GM04503 (cell line): ENCODE data around the gene PPFIBP2.

Source experiments
- DNase-seq: peaks from one replicate; pipeline ENCODE4 v3.0.0-alpha.2; 2012; ENCODE audit warnings: low read depth

PPFIBP2 gene

DNA sequence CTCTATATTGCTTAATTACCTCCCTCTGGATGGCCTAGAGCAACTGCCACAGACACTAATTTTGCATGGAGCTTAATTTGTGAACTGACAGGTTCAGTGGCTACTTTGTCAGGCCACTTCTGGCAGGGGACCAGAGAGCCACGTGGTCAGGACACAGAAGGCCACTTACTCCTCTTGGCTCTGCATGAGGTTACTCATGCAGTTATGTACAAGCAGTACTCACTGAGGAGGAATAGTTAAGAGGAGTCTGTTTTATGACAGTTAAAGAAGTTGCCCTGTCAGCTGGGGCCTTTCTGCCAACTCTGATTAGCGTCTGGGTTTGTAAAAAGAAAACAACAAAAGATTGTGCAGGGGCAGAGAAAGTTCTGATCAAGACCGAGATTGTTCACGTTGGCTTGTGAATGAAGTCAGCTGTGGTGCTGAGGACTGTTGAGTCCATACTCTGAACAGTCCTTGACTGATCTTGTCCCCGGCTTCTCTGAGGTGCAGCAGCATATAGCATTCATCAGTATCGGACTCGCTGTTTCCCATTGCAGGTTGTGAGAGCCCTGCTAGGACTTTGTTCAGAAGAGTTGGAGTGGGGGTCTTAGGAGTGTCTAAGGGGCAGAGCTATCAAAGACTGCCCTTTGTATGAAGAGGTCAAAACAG is 41.4 kb downstream of the PPFIBP2 start:
- no peak for DNase-seq

DNA sequence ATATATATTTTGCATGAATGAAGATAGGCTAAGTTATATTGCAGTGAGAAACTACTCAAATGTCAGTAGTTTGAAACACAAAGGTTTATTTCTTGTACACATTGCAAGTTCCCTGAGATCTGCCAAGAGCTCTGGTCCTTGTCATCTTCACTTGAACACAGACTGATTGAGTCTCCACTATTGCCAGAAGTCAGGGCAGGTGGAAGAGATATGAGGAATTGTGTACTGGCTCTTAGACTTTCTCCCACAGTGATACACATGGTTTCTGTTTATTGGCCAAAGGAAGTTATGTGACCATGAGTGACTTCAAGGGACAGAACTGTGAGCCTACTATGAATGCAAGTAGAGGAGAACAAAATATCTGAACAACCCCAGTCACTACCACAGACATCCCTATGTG is 44.2 kb downstream of the PPFIBP2 start:
- DNase-seq: no peak

DNA sequence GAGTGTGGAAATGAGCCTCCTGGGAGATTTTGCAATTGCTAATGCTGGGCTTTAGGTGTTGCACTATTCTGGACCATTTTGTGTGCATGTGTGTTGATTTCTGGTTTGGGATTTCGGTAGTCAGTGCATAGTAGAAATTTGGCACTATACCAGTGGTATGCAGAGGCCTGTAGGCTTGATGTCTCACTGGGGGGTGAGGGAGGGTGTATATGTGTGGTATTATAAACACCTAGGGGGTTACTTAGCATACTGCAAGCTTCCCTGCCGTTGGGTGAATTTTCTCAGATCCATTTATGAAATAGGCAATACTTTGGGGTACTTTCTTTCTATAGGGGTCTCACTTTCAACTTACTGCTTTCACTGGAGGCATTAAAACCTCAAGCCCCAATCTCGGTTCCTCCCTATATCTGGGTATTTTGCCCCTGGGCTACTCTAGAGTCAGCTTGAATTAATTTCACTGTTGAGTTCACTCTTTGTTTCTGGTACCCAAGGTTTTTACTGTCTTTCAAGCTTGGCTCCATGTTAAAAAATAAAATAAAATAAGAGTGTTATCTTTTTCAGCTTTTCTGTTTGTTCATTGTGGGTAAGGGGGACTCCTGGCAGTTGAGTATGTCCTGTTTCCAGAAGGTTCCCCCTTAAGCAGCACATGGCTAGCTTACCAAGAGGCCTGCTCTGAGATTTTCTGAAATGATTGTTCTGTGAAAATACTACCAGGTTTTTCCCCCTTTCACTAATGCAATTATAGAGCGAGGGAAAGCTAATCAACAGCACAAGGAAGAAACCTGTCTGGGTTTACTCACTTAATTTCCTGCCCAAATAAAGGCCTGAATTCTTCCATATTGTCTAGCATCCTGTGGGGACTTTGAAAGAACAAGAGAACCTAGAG is 45.8 kb downstream of the PPFIBP2 start:
- no peak for DNase-seq

DNA sequence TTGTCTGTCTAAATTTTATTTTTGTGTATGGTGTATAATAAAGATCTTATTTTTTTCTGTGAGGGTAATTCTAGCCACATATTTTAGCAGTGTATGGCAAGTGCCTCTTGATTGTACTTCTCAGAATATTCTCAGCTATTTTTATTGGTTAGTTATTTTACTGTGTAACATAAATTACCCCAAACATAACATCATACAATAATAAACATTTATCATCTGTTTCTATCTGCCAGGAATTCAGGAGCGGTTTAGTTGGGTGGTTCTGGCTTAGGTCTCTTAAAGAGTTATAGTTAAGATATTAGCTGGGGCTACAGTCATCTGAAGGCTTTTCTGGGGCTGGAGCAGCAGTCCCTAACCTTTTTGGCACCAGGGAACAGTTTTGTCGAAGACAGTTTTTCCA is 47.8 kb downstream of the PPFIBP2 start:
- no peak for DNase-seq

DNA sequence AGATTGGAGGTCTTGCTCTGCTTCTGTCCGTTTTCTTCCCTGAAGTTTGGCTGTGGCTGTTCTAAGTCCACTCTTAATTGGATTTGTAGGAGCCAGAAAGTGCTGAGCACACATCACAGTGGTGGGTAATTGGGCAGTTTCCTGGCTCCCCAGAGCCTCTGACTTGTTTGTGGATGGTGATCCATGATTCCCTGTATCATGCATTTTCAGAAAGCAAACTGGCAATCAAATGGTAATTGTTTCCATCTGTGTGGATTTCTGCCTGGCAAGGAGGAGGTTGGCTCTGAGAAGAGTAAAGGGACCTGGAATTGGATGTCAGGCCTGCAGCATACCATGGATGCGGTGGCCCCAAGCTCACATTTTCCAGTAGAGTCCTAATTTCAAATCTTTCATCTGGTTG is 49.5 kb downstream of the PPFIBP2 start:
- no peak for DNase-seq

DNA sequence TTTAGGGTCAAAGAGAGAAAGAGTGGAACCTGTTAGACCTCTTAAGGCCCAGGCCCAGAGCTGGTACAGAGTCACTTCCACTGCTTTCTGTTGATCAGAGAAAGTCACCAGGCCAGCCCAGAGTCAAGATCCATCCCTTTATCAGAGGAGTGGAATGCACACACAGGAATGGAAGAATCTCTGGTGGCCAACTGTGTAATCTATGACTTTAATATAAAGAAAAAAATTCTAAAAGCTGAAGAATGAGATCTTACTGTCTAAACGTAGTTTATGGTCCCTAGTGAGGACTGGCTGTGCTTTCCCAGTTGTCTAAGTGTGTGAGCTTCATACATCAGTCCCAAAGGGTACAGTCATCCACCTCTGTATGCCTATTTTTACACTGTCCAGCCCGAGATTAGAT is 51.0 kb downstream of the PPFIBP2 start:
- no peak for DNase-seq

DNA sequence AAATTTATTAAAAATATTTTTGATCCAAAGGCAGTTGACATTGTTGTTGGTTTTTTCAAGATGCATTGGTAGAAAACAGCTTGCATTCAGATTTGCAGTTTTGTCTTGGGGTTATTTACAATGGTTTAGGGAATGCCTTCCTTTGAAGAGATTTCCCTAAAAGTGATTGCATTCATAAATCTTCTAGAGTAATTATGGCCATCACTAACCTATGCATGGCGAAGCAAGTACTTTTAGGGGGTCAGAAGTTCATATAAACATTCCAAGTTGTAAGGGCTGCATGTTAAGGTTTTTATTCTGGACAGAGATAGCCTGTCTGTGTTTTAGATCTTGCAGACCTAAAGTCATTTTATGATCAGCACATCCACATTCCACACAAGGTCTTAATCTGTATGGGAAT is 53.5 kb downstream of the PPFIBP2 start:
- DNase-seq: no peak

DNA sequence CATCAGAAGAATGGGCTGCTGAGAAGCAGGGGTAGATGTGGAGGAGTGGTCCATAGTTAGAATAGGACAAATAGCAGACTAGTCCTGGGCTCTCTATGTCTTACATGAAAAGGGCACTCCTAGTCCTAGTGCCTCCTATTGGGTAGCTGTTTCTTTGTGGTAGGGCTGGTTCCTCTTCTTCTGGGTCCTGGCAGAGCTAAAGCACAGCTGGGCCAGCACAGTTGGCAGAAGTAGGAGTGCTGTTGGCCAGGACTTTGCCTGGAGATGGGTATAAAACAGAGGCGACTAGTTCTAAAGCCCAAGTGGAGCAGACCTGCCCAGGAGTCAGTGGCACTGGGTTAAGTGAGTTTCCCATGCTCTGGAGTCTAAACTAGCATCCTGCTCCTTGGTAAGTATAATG is 55.2 kb downstream of the PPFIBP2 start:
- no peak for DNase-seq

DNA sequence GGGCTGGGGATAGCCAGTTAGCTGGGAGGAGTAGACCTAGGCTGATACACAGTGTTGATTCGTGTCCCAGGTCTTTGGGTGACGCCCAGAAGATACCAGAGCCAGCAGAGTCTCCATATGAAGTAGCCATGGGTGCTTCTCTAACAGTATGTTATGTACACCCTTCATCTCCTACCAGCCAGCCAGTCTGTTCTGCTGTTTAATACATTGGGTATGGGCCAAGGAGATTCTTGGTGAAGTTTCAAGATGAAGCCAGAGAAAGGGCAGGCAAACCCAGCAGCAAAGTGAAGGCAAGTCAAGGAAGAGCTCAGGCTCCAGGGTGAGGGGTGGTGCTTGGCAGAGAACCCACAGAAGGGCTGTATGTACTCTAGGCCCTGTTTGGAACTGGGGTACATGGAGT is 56.4 kb downstream of the PPFIBP2 start:
- no peak for DNase-seq

DNA sequence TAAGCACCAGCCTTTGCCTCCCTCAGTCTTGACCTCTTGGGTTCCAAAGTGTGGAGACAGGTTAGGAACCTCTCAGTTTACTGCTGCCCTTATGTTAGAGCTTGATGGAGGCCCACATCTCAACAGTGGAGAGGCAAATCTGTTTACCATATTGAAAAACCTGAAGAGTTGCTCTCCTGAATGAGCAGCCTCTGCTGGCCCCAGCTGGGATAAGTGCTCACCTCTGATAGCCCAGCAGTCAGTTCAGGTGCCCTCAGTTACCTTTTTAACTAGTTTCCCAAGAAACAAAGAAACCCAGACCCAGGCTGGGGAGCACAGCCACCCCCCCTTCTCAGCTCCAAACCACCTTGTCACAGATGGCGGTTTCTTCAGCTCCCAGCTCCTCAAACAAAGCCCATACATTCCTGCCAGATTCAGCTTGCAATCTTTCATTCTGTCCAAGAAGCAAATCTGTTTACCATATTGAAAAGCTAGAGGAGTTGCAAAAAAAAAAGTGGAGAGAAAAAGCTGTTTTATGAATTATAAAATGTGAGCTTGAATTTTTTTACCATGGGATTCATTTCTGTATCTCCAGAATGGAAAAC is 57.2 kb downstream of the PPFIBP2 start:
- DNase-seq: no peak

DNA sequence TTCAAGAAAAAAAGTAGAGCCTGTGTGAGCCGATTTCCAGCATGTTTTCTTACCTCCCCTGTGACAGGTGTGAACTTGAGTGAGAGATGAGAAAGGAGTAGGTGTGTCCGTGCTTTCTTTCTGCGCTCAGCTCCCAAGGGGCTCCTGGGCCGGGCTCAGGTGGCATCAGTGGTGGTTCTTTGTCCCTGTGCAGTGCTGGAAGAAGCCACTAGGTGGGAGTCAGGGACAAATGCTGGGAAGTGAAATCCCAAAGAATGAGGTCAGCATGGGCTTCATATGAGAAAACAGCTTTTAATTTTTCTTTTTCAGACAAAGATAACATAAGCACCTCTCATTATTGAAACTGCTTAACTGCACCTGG is 57.8 kb downstream of the PPFIBP2 start:
- DNase-seq: no peak

DNA sequence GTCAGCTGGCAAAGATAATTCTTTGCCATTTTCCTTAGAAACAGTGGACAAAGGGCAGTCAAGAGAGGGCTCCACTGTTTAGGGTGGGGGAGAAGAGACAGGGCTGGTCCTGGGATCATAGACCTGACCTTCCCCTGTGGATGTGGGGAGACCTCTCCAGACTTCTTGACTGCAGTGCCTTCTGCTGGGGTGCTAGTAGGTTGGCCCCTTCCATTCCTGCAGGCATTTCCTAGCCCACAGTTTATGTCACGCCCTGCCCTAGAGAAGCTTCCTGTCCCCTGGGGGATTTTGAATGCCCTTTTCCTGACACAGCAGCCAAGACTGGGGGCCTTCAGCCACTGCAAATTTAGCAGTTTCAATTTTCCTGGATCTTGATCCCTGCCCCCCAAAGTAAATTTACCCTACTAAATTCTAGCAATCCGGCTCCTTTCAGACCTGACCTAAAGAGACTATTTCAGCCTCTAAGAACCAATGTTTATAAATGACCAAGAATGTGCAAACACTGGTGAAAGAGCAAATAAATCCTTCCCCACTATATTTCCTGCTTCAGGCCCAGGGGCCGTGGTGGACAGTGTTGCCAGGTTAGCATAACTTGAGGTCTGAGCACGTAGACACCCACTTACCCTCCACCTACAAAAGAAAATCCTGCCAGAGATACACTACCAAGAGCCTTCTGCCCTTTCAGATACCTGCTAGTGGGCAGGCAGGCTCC is 58.4 kb downstream of the PPFIBP2 start:
- no peak for DNase-seq

DNA sequence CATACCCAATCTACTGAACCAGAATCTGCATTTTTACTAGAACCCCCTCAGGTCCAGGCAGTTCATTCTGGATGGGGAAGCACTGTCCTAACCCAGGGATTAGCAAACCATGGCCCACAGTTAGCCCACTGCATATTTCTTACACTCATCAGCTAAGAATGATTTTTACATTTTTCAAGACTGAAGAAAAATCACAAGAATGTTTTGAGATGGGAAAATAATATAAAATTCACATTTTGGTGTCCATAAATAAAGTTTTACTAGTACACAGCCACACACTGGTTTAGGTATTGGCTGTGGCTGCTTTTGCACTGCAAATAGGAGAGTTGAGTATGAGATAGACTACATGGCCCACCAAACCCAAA is 59.4 kb downstream of the PPFIBP2 start:
- DNase-seq: no peak

DNA sequence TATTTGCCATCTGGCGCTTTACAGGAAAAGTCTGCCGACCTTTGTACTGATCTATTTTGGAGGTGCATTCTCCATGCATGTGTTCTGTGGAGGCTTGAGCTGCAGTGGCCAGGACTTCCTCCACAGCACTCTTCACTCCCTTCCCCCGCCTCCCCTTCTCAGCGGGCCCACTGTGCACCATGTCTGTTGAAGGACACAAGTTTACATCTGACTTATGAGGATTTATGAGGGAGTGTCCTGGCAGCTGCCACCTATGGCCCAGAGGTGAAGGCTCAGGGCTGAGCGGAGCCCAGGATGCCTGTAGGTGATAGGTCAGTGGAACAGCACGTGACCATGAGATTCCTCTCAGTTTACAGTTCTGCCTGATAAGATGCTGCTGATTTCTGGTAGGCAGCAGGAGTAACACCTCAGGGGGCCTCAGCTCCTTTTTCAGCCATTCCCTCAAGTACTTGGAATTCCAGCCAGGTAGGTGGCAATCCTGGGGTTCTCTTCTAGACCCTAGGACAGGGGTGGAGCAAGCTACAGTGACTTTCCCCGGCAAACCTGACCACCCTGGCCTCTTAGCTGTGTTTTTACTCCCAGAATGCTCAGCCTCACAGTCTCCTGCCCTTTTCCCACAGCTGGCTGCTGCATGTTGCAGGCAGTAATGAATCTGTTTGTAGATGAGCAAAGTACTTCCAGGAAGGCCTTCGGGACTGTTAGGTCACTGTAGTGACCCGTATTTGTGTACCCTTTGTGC is 59.9 kb downstream of the PPFIBP2 start:
- DNase-seq: no peak

DNA sequence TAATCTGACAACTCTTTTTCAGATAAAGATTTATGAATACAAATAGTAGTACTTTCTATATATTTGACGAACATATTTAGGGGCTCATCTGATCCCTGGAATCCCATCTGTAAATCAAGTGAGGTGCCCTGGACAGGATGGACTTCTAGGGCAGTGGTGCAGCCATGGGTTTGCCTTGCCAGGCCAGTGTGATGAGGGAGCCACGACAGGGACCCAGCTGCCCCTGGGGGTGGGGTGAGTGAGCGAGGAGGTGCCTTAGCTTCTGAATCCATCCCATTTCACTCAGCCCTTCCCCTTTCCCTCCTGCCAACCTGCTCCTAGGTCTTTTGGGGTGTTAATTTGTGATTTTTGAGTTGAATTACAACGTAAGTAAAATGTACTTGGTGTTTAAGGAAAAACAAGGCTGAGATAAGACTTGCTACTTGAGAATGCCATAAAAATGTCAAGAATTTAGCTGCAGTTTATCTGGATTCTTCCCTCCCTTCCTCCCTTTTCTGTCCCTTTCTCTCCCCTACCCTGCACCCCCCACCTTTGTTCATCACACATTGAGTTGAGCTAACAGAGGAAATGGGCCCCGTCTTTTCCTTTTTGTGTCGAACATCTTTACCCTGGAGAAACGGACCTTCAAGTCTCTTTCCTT is 60.8 kb downstream of the PPFIBP2 start:
- no peak for DNase-seq

DNA sequence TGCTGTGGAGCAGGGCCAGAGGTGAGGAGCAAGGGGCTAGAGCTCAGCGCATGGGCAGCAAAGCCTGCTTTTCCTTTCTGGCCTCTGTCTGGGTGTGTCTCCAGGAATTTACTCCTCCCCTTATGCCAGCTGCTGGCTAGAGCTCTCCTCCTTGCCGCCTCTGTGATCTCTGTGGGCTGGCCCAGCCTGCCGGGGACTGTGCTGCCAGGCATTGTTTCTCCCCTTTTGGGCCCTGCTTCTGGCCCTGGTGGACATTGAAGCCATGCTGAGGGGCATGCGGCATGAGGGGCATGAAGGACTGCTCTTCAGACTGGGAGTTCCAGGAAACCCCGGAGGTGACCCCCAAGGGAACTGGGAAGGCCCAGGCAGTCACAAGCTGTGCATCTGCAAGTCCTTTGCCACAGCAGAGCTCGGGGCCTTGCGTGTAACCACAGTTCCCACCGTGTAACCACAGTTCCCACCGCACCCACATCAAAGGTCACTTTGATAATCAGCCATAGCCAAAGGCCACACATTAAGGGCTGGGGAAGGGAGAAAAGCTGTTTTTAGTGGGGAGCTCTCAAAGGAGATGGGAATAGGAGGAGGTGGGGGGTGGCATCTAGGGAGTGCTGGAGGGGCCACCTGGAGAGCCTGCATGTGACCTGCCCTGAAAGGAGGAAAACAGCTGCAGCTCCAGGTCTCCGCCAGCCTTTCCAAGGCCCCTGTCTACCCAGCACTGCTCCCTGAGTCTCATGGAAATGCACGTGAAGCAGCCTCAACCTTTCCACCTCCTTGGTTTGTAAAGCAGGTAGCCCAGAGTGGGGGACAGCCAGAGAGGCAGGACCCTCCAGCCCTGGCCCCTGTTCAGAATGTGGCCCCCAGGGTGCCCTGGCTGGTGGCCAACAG is 62.3 kb downstream of the PPFIBP2 start:
- no peak for DNase-seq

DNA sequence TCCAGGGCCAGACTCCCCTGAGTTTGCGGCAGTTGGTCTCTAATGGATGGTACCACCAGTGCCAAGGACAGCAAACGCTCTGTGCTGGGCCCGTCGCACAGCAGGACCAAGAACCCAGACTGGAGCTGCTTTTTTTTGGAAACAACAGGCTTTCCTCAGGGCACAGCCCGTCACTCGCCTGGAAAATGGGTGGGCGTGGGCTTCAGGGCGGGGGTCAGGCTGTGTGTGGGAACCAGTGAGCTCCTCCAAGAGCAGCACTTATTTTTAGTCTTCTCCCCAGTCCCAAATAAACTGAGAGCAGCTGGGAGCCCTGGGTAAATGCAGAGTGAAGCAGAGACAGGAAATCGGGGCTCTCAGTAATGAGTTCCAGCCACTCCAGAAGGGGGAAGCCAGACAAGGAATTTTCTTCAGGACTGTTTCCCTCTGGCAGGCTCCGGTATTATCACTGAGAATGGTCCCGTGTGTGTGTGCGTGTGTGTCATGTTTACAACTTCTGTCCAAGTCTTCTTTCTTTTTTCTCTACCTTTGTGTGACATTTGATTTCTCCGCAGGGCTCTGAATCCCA is 63.0 kb downstream of the PPFIBP2 start:
- DNase-seq: no peak

DNA sequence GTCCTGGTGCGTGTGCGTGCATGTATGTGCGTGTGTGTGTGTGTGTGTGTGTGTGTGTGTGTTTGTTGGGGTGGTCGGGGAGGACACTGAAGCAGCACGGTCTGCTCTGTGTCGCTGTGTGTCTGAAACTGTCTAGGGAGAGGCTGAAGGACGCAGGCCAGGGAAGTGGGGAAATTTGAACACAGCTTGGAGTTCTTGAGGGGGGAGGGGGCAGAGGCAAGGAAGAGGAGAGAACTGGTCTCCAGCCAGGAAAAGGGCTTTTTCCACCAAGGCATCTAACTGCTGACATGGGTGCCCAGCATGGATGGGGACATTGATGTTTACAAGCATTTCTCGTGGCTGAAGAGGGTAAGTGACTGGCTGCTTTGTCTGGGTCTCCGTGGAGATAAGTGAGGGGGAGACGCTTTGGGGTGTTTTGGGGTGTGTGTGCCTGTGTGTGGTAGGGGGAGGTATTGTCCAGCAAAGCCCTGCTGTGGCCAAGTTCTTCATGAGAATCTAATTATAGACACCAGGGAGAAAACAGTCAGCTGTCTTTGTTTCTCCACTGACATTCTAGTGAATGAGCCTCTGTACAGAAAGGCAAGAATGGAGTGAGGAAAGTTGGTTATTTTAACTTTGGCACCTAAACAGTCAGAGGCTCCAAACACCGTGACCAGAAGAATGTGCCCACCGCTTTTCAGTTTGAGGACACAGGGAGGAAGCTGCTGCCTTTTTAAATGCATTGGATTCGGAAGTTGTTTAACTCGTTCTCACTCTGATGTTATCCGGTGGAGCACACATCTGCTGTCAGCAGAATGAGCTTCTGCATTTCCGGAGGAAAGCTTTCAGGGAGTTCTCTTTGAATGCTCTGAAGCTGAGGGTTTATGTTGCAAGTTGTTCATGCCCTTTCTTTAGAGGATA is 63.7 kb downstream of the PPFIBP2 start:
- DNase-seq: no peak

DNA sequence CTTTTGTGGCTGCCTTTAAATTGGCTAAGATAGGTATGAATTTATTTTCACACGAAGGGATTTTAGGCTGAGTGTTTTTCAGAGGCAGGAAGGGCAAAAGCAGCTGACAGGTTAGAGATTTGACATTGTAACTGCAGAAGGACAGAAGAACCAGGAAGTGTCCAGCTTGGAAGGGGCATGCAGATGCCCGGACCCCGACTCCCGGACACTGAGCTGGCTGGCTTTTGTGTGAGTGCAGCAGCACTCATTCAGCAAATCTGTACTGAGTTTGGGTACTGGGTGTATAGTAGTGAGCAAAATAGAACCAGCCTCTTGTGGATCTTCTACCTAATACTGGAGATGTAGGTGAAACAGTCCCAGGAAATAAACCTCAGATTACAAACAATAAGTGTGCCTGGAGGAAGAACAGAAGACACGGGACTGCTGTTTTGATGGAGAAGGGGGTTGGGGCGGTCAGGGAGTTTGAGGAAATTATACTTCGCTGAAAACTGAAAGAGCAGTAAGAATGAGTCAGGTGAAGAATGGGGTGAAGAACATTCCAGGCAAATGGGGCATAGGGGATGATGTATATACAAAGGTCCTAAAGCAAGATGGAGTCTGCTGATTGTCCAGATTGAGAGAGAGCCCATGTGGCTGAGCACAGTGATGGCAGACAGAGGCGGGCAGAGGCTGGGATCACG is 64.6 kb downstream of the PPFIBP2 start:
- DNase-seq: no peak
